Measurements from ENCODE around the gene RBKS.
"Not testable (repeated sequence)": the region's sequence is repeated elsewhere in the genome, so short reads cannot be mapped to it uniquely, and the experiment has no call there.

Gene RBKS

GRCh38 chr2:27756091-27756490, 134.1 kb downstream of the RBKS start:
- DNase-seq: no peak

GRCh38 chr2:27754831-27755230, 135.4 kb downstream of the RBKS start:
- no peak for DNase-seq

GRCh38 chr2:27754138-27754588, 136.0 kb downstream of the RBKS start:
- DNase-seq: peak; percentile 75

- no peak for DNase-seq
Measured at GRCh38 chr2:27752551-27753237, 137.5 kb downstream of the RBKS start.

GRCh38 chr2:27751377-27751776, 138.8 kb downstream of the RBKS start:
- DNase-seq: no peak

GRCh38 chr2:27748803-27749554, 141.2 kb downstream of the RBKS start:
- DNase-seq: not testable (repeated sequence)

GRCh38 chr2:27747827-27748352, 142.3 kb downstream of the RBKS start:
- no peak for DNase-seq

- DNase-seq: no peak
Measured at GRCh38 chr2:27746325-27746724, 143.9 kb downstream of the RBKS start.

- DNase-seq: not testable (repeated sequence)
Measured at GRCh38 chr2:27745494-27745893, 144.7 kb downstream of the RBKS start.

GRCh38 chr2:27742571-27742970, 147.6 kb downstream of the RBKS start:
- no peak for DNase-seq

- no peak for DNase-seq
Measured at GRCh38 chr2:27741673-27742072, 148.5 kb downstream of the RBKS start.

GRCh38 chr2:27739058-27739373, 151.2 kb downstream of the RBKS start:
- DNase-seq: no peak

- no peak for DNase-seq
Measured at GRCh38 chr2:27738349-27739057, 151.7 kb downstream of the RBKS start.

- no peak for DNase-seq
Measured at GRCh38 chr2:27737676-27738348, 152.4 kb downstream of the RBKS start.

- no peak for DNase-seq
Measured at GRCh38 chr2:27736890-27737204, 153.3 kb downstream of the RBKS start.

- no peak for DNase-seq
Measured at GRCh38 chr2:27736031-27736889, 153.9 kb downstream of the RBKS start.

GRCh38 chr2:27735263-27735904, 154.8 kb downstream of the RBKS start:
- peak; percentile 60 for DNase-seq

- no peak for DNase-seq
Measured at GRCh38 chr2:27734305-27734704, 155.9 kb downstream of the RBKS start.

Measured in activated CD4-positive, CD25-positive, alpha-beta regulatory T cell treated with anti-CD3 and anti-CD28 coated beads, Interleukin-2, amount 50 U/mL, for 72 hours (primary cell).